SU-DHL-6 (cell line): ENCODE data around the gene TRPM2.

ENCODE experiments used
- CTCF ChIP-seq: fragments of 200-600 bp; sonication (generic); IDR thresholded peaks from one replicate; pipeline ENCODE4 v1.5.1; 2017; ENCODE audit warnings: antibody characterized with exemption, mild to moderate bottlenecking, low read length, moderate library complexity; ENCODE audit not compliant: insufficient read depth, poor library complexity, severe bottlenecking
- EZH2phosphoT487 ChIP-seq: fragments of 200-600 bp; sonication (generic), shearing (Covaris generic); conservative IDR thresholded peaks from 2 replicates; pipeline ENCODE4 v1.6.1; 2018; ENCODE audit warnings: mild to moderate bottlenecking, antibody characterized with exemption, low read length, moderate library complexity, mixed read lengths

GRCh38 chr21:44337941-44338895 lies 15.2 kb upstream of the TRPM2 start:
- TF ChIP-seq CTCF: no peak
- TF ChIP-seq EZH2phosphoT487: no peak
